ENCODE results near the gene IFRD1.
A peak's percentile ranks its signal among the peaks of the same experiment; 100 is the strongest.
"Not testable (repeated sequence)": the region's sequence is repeated elsewhere in the genome, so short reads cannot be mapped to it uniquely, and the experiment has no call there.

IFRD1 gene

DNA sequence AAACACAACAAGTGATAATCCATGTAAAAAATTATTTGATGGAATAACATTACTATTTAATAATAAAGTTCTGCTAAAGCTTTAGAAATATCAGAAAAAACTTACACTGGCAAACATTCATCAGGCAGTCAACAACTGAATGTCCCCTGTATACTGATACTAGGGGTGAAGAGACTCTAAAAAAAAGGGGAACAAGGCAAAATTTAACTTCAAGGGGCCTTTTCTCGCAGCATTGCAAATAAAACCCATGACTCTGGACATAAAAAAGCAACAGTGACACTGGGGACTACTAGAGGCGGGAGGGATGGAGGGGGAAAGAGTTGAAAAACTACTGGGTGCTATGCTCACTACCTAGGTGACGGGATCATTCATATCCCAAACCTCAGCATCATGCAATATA, 5.8 kb upstream of the IFRD1 start:
- DNase-seq, result no peak

DNA sequence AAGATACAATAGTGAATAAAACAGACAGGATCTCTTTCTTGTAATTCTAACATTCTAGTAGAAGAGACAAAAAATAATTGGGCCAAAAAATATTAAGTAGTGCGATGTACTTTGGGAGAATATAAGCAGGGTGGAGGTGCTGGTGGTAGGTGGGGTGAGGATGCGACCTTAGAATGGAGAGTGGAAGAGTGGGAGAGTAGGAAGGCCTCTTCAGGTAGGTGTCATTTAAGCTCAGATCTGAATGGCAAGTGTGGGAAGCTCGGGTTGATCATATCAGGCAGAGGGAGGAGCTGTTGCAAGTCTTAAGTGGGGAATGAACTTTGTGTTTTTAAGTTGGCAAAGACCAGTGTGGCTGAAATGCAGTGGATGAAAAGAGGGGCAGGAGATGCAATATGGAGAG, 3.8 kb upstream of the IFRD1 start:
- DNase-seq, result no peak

DNA sequence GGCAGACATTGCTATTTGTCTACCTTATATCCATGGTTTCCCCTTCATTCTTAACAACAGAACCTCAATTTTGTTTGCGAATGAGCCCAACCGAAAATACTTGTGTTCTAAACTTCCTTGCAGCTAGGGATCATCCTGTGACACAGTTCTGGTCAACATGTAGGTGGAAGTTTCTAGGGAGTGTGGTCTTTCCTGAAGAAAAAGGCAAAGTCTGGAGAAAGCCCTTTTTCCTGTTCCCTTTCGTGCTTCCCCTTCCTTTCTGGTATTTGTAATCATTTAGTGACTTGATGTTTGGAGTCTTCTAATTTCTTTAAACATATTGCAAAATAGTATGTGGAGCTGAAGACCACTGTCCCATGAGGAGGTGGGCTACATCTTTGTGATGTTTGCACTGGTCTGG, 2.9 kb upstream of the IFRD1 start:
- DNase-seq, result no peak

DNA sequence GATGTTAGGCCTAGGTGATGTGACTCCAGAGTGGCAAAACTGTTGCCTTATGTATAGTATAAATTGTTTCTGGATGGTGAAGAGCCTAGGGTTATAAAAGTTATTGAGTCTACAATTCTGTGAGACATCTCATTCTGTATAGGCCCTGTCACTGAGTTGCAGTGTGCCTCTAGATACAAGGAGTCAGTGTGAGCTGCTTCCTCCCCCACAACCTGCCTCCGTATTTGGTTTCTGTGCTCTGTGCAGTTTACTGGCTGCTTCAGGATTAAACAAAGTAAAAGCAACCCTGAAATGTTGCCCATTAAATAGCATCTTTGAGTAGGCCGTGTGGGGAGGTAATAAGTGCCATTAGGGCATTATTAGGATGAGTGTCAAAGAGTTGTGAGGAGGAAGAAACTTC, 1.9 kb upstream of the IFRD1 start:
- DNase-seq, result no peak

DNA sequence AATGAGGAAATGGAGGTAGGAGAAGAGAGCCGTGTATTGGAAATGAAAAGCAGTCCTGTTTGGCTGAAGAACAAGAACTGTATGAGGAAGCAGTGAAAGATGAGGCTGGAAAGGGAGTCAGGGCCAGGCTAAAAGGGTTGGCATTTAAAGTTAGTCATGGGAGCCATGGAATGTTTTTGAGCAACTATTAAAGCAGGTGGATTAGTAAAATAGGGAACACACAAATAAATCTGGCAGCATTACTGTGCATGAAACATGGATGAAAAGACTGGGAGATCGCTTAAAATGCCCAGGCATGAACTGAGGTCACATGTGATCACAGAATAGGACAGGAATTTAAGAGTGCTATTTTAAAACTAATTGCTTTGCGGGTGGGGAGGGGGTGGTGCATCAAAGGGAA, 1.4 kb upstream of the IFRD1 start:
- DNase-seq, result no peak

DNA sequence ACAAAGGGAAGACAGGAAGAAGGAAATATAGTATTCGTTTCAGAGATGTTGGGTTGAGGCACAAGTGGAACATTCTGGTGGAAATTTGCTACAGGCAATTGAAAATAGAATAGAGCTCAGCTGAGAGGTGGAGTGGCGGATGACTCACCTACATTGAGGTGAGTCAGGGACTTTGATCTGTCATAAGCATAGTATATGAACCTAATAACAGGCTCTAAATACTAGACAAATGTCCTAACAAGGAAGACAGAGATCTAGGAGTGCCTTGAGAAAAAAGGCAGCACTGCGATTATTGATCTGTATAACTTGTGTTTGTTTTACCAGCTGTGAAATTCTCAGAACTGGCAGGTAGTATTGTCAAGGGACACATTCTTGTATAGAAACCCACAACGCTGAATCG, 907 bp upstream of the IFRD1 start:
- no peak for DNase-seq

GRCh38 chr7:112450807-112451761, 824 bp downstream of the IFRD1 start:
- DNase-seq, result peak; percentile 83

DNA sequence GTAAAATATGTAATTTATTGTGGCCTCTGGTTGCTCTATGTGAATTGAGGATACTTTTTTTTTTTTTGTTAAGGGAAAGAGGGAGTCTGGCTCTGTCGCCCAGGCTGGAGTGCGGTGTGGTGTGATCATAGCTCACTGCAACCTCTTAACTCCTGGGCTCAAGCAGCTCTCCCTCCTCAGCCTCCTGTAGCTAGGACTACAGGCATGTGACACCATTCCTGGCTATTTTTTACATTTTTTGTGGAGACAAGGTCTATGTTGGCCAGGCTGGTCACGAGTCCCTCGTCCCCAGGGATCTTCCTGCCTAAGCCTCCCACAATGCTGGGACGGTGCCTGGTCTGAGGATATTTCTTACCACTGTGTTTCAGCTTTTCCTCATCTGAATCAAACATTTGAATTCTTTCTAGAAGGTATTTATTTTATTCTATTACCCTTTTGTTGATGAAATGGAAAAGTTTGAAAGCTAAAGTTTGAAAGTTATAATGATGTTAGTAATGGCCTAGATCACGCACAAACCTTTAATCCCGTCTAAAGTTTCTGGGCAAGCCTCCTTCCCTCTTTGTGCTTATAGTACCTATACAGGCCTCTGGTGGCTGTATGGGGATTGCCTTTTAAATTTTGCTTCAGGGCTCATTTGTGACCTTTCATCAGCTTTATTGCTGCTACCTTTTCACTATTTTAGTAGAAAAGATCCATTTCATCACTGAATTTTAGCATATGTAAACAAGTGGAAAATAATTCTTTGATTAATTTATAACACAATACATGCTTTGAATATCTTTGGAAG, 2.0 kb downstream of the IFRD1 start:
- DNase-seq, result no peak

GRCh38 chr7:112453505-112454171, 3.4 kb downstream of the IFRD1 start:
- no peak for DNase-seq

DNA sequence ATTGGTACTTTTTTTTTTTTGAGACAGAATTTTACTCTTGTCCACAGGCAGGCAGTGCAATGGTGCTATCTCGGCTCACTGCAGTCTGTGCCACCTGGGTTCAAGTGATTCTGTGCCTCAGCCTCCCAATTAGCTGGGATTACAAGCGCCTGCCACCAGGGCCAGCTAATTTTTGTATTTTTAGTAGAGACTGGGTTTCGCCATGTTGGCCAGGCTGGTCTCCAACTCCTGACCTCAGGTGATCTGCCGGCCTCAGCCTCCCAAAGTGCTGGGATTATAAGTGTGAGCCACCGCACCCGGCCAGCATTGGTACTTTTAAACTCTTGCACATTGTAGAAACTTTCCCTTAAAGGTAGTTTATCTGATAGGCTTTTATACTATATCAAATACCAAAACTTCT, 3.9 kb downstream of the IFRD1 start:
- DNase-seq, result not testable (repeated sequence)

DNA sequence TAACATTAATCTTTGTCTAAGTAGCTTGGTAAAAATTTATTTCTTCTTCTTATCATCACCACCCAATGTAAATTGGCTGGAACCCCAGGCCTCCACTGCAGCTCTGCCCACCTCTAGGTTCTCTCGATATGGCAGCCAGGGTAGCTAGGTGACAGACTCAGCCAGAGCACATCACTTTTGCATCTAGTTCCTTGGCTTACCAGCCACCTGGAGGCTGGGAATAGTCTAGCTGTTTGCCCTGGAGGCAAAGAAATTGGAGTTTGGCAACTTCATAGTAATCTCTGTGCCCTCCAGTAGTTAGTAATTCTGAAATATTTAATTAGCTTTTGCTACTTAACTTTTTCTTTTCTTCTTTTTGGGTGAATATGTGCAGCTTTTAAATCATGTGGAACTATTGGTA, 9.4 kb downstream of the IFRD1 start:
- DNase-seq, result no peak

GRCh38 chr7:112462236-112462635, 12.0 kb downstream of the IFRD1 start:
- DNase-seq, result no peak

- DNase-seq, result no peak
Measured at GRCh38 chr7:112467867-112468266, 17.6 kb downstream of the IFRD1 start.

GRCh38 chr7:112470194-112470593, 19.9 kb downstream of the IFRD1 start:
- no peak for DNase-seq

DNA sequence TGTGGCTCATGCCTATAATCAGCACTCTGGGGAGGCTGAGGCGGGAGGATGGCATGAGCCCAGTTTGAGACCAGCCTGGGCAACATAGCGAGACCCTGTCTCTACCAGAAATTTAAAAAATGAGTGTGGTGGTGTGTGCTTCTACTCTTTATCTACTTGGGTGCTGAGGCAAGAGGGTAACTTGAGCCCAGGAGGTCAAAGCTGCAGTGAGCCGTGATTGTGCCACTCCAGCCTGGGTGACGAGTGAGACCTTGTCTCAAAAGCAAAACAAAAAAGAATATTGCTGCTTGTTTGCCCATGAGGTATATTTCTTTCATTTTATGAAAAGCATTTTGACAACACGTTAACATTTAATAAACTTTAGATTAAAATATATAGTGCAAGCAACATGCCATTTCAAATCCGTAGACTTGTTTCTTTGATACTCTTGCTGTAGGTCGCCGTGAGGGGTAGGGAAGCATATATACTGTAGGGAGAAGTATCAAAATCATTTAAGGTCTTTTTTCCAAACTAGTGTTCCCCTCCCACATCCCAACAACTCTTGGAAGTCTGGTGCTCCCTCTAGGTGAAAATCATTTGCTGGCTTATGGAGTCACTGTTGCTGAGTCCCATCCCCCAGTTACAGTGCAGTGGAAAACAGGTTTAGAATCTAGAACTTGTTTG, 26.3 kb downstream of the IFRD1 start:
- DNase-seq, result no peak

GRCh38 chr7:112481121-112481736, 31.0 kb downstream of the IFRD1 start:
- no peak for DNase-seq

DNA sequence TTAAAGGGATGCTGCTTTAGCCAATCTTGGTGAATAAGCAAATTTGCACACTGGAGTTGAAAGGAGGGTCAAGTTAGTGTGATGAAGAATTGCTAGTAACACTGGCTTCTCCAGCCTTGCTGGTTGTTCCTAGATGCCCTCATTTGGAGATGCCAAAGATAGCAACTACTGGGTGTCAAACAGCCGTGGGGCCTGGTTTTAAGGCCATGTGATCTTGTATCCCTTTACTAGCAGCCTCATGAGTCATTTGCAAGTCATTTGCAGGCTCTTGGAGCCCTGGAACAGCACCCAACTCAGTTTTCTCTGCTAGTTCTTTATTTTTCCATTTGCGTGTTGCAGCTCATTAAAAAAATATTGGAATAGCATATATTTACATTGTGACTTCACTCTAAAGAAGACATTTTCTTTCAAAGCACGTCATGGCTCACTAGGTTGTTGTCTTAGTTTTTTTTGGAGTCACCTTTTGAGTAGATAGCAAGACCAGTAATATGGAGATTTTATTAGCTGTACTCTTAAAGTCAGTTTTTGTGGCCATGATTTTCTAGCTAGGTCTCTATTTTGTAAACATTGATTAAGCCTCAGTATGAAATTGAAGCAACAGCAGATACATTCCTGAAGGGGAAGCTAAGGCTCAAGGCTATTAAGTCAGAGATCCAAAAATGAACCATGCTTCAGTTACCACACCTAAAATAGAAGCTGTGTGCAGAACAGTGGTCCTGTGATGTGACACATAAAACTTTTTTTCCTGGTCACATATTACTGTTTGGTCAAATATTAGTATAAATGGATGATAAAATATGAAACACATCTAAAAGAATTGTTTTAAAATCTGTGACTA, 31.8 kb downstream of the IFRD1 start:
- DNase-seq, result no peak

GRCh38 chr7:112484671-112485167, 34.5 kb downstream of the IFRD1 start:
- no peak for DNase-seq

DNA sequence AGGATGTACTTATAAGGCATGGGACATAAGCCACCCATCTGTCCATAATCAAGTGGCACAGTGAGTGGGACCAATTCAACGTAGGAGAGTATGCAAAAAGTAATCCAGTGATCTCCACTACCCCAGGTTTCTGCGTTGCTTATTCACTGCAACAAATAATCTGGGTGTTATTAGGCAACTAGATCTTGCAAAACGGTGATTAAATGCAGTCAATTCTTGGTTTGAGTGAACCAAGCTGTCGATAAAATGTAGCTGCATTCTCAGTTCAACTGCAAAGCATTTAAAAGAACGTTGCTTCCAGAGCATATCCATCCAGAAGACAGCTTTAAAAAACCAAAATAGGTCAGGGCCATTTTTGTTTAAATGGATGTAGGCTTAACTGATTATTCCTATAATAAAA, 35.5 kb downstream of the IFRD1 start:
- DNase-seq, result no peak

- DNase-seq, result no peak
Measured at GRCh38 chr7:112487457-112488263, 37.4 kb downstream of the IFRD1 start.

- DNase-seq, result no peak
Measured at GRCh38 chr7:112488264-112488552, 37.9 kb downstream of the IFRD1 start.

All from cortex of kidney (tissue), 1 donor.